IMR-90 (cell line): Measurements from ENCODE around the gene MS4A15. TPM values are rescaled to one million over a fixed set of nuclear protein-coding genes. Genes with fewer than 3 reads are reported as not detected.

Source experiments
- ATAC-seq: fragments of 200-7000 bp; cut with Tn5 transposase; 2 replicates; pipeline ENCODE4 v1.9.1; 2020; ENCODE audit warnings: low read depth, mild to moderate bottlenecking, moderate library complexity
- BruUV-seq: library from RNA; stranded (reverse); fragments of 400-500 nt; replicated peaks from 2 replicates; lab custom pipeline; 2021; lab: Mats Ljungman, UMichigan
- CTCF ChIA-PET: fragments of 300-600 bp; formaldehyde crosslinking; extraction: SDS; loops from one replicate; lab custom pipeline; 2021; ENCODE audit warnings: antibody characterized with exemption; lab: Yijun Ruan, JAX
- POLR2A ChIA-PET: fragments of 300-600 bp; sonication (Branson Sonifier 250); formaldehyde crosslinking; loops from one replicate; lab custom pipeline; 2022; ENCODE audit warnings: antibody characterized with exemption; ENCODE audit not compliant: unreplicated experiment; lab: Charles Lee
- DNase-seq: peaks from one replicate; pipeline ENCODE4 v3.0.0; 2013
- H2AFZ ChIP-seq: replicated peaks from 2 replicates; pipeline ENCODE3; 2013; ENCODE audit warnings: low read length, mild to moderate bottlenecking; ENCODE audit not compliant: poor library complexity
- H2AK5ac ChIP-seq: 2 replicates; pipeline ENCODE4 v1.6.1; 2013; ENCODE audit warnings: low read depth, low read length, inconsistent platforms
- H2AK9ac ChIP-seq: replicated peaks from 2 replicates; pipeline ENCODE3; 2013; ENCODE audit warnings: mild to moderate bottlenecking, low read depth, low read length, moderate library complexity; ENCODE audit not compliant: poor library complexity
- H2BK120ac ChIP-seq: 2 replicates; pipeline ENCODE4 v1.6.1; 2013; ENCODE audit warnings: low read depth, low read length, inconsistent platforms
- H2BK15ac ChIP-seq: 3 replicates; pipeline ENCODE4 v1.6.1; 2013; ENCODE audit warnings: low read depth, low read length, inconsistent platforms
- H2BK20ac ChIP-seq: 2 replicates; pipeline ENCODE4 v1.6.1; 2013; ENCODE audit warnings: low read depth, mild to moderate bottlenecking, inconsistent platforms, low read length, moderate library complexity
- H2BK5ac ChIP-seq: 2 replicates; pipeline ENCODE4 v1.6.1; 2013; ENCODE audit warnings: mild to moderate bottlenecking, low read depth, low read length, inconsistent platforms; ENCODE audit not compliant: poor library complexity, severe bottlenecking
- H3K14ac ChIP-seq: replicated peaks from 2 replicates; pipeline ENCODE4 v1.6.1; 2013; ENCODE audit warnings: low read depth, low read length, inconsistent platforms
- H3K18ac ChIP-seq: 2 replicates; pipeline ENCODE4 v1.6.1; 2013; ENCODE audit warnings: low read depth, low read length, control low read depth
- H3K23ac ChIP-seq: 2 replicates; pipeline ENCODE4 v1.6.1; 2013; ENCODE audit warnings: low read depth, low read length, inconsistent platforms
- H3K27ac ChIP-seq: 2 replicates; pipeline ENCODE4 v1.5.1; 2013; ENCODE audit warnings: mild to moderate bottlenecking, control low read depth, low read length; ENCODE audit not compliant: insufficient read depth
- H3K27me3 ChIP-seq: 2 replicates; pipeline ENCODE4 v1.6.1; 2013; ENCODE audit warnings: low read length; ENCODE audit not compliant: control insufficient read depth, insufficient read depth
- H3K36me3 ChIP-seq: 2 replicates; pipeline ENCODE4 v1.6.1; 2013; ENCODE audit warnings: low read length, mixed read lengths; ENCODE audit not compliant: control insufficient read depth, insufficient read depth
- H3K4ac ChIP-seq: 2 replicates; pipeline ENCODE4 v1.6.1; 2013; ENCODE audit warnings: low read depth, low read length, inconsistent platforms
- H3K4me1 ChIP-seq: 2 replicates; pipeline ENCODE4 v1.6.1; 2013; ENCODE audit warnings: low read length, mixed read lengths; ENCODE audit not compliant: control insufficient read depth, insufficient read depth
- H3K4me2 ChIP-seq: 2 replicates; pipeline ENCODE4 v1.6.1; 2013; ENCODE audit warnings: low read depth, mild to moderate bottlenecking, control low read depth, low read length, moderate library complexity
- H3K4me3 ChIP-seq: 2 replicates; pipeline ENCODE4 v1.5.1; 2013; ENCODE audit warnings: low read depth, mild to moderate bottlenecking, control low read depth, low read length, moderate library complexity; ENCODE audit not compliant: insufficient read depth
- H3K56ac ChIP-seq: 2 replicates; pipeline ENCODE4 v1.6.1; 2013; ENCODE audit warnings: low read length, inconsistent platforms; ENCODE audit not compliant: insufficient read depth; ENCODE audit errors: extremely low read depth
- H3K79me1 ChIP-seq, 2 experiments: 2 replicates each; pipeline ENCODE4 v1.6.1; 2013; ENCODE audit warnings: low read length in 2 of 2, inconsistent platforms in 1 of 2, low read depth in 1 of 2
- H3K9ac ChIP-seq: 2 replicates; pipeline ENCODE4 v1.6.1; 2013; ENCODE audit warnings: low read depth, low read length, control low read depth
- H3K9me1 ChIP-seq: 2 replicates; pipeline ENCODE4 v1.6.1; 2013; ENCODE audit warnings: low read length, inconsistent platforms; ENCODE audit not compliant: insufficient read depth
- H3K9me3 ChIP-seq: 2 replicates; pipeline ENCODE4 v1.6.1; 2013; ENCODE audit warnings: low read length; ENCODE audit not compliant: control insufficient read depth, insufficient read depth
- H4K20me1 ChIP-seq: 2 replicates; pipeline ENCODE4 v1.6.1; 2013; ENCODE audit warnings: low read length, inconsistent platforms; ENCODE audit not compliant: insufficient read depth
- H4K5ac ChIP-seq: 2 replicates; pipeline ENCODE4 v1.6.1; 2013; ENCODE audit warnings: mild to moderate bottlenecking, low read depth, low read length, control low read depth
- H4K8ac ChIP-seq, 2 experiments: 2 replicates each; pipeline ENCODE4 v1.6.1; 2013; ENCODE audit warnings: low read depth in 2 of 2, low read length in 2 of 2, control low read depth in 1 of 2, inconsistent platforms in 1 of 2
- H4K91ac ChIP-seq: 2 replicates; pipeline ENCODE4 v1.6.1; 2013; ENCODE audit warnings: low read depth, low read length, inconsistent platforms; ENCODE audit not compliant: insufficient read depth
- BHLHE40 ChIP-seq: fragments of 150-350 bp; IDR thresholded peaks from 2 replicates; pipeline ENCODE4 v1.6.1; 2016; ENCODE audit warnings: mild to moderate bottlenecking, low read depth, low read length
- CEBPB ChIP-seq: IDR thresholded peaks from 2 replicates; pipeline ENCODE4 v1.6.1; 2012; ENCODE audit warnings: low read depth, low read length, improper control_type of control experiment
- CHD1 ChIP-seq: IDR thresholded peaks from 2 replicates; pipeline ENCODE4 v1.6.1; 2012; ENCODE audit warnings: low read depth, low read length, improper control_type of control experiment
- FOS ChIP-seq: fragments of 150-350 bp; IDR thresholded peaks from 2 replicates; pipeline ENCODE4 v1.6.1; 2016; ENCODE audit warnings: low read depth, low read length
- MAFK ChIP-seq: IDR thresholded peaks from 2 replicates; pipeline ENCODE4 v1.6.1; 2012; ENCODE audit warnings: low read depth, low read length, improper control_type of control experiment
- MAZ ChIP-seq: IDR thresholded peaks from 2 replicates; pipeline ENCODE4 v1.6.1; 2012; ENCODE audit warnings: low read depth, mild to moderate bottlenecking, low read length, improper control_type of control experiment, moderate library complexity, borderline replicate concordance
- MXI1 ChIP-seq: IDR thresholded peaks from 2 replicates; pipeline ENCODE4 v1.6.1; 2012; ENCODE audit warnings: low read depth, mild to moderate bottlenecking, low read length, moderate library complexity, borderline replicate concordance
- NFE2L2 ChIP-seq: fragments of 150-350 bp; IDR thresholded peaks from 2 replicates; pipeline ENCODE4 v1.6.1; 2016; ENCODE audit warnings: low read depth, mild to moderate bottlenecking, low read length
- POLR2A ChIP-seq: IDR thresholded peaks from 2 replicates; pipeline ENCODE4 v1.6.1; 2012; ENCODE audit warnings: mild to moderate bottlenecking, low read depth, low read length
- RAD21 ChIP-seq: IDR thresholded peaks from 2 replicates; pipeline ENCODE4 v1.6.1; 2012; ENCODE audit warnings: low read length, improper control_type of control experiment
- RCOR1 ChIP-seq: IDR thresholded peaks from 2 replicates; pipeline ENCODE4 v1.6.1; 2012; ENCODE audit warnings: mild to moderate bottlenecking, low read length, improper control_type of control experiment; ENCODE audit not compliant: insufficient replicate concordance
- RFX5 ChIP-seq: IDR thresholded peaks from 2 replicates; pipeline ENCODE4 v1.8.0; 2012; ENCODE audit warnings: low read depth, mild to moderate bottlenecking, low read length, moderate library complexity
- SMC3 ChIP-seq: fragments of 150-350 bp; IDR thresholded peaks from 2 replicates; pipeline ENCODE4 v1.6.1; 2016; ENCODE audit warnings: low read depth, mild to moderate bottlenecking, antibody characterized with exemption, low read length, moderate library complexity
- WGBS, 2 experiments: methylation state at CpG; one replicate each; pipeline versions ENCODE4 v1.1.5 to v1.1.7; 2013; ENCODE audit warnings: missing lambda C conversion rate in 2 of 2; ENCODE audit not compliant: insufficient read length in 1 of 2; ENCODE audit errors: extremely low coverage in 2 of 2; 5-methylcytosine and 5-hydroxymethylcytosine counted together
- dilution Hi-C: fragments of 300-500 bp; cut with HindIII; formaldehyde crosslinking; loops from one replicate; pipeline ENCODE4 v1.14.3; 2018; ENCODE audit warnings: low sequenced_read_pairs; ENCODE audit not compliant: unreplicated experiment
- in situ Hi-C: fragments of 300-500 bp; cut with MboI; formaldehyde crosslinking; loops from 3 replicates; pipeline ENCODE4 v1.14.3; 2019; ENCODE audit warnings: low sequenced_read_pairs, inconsistent platforms, mixed read lengths
- intact Hi-C: fragments of 100-400 bp; cut with micrococcal nuclease; formaldehyde crosslinking; loops from 2 replicates; pipeline ENCODE4 v1.10.0; 2022
- polyA plus RNA-seq, 3 experiments: library from polyadenylated mRNA; depleted of rRNA; stranded (reverse); fragments of >200 nt; gene quantifications; 2 replicates each; pipeline ENCODE4 v1.2.3, GENCODE V29; 2012; ENCODE audit warnings: low replicate concordance in 1 of 3
- total RNA-seq: library from RNA; depleted of rRNA; stranded (reverse); fragments of >200 nt; gene quantifications from 2 replicates; pipeline ENCODE4 v1.2.3, GENCODE V29; 2012
- TF ChIP-seq, protein P1 (sequence below): fragments of 150-350 bp; IDR thresholded peaks from 2 replicates; pipeline ENCODE4 v1.6.1; 2017; ENCODE audit warnings: mild to moderate bottlenecking, antibody characterized with exemption, low read length, low read depth
- TF ChIP-seq, protein P2 (sequence below): conservative IDR thresholded peaks from 2 replicates; pipeline ENCODE4 v1.5.1; 2012; ENCODE audit warnings: mild to moderate bottlenecking, low read depth, low read length, improper control_type of control experiment
- TF ChIP-seq, protein P3 (sequence below): fragments of 150-350 bp; IDR thresholded peaks from 2 replicates; pipeline ENCODE4 v1.6.1; 2016; ENCODE audit warnings: low read depth, mild to moderate bottlenecking, low read length, moderate library complexity, borderline replicate concordance

MS4A15 gene
- total and polyA plus RNA-seq, 2 of the 4 experiments (the other 2 are of a cell fraction): not detected

DNA sequence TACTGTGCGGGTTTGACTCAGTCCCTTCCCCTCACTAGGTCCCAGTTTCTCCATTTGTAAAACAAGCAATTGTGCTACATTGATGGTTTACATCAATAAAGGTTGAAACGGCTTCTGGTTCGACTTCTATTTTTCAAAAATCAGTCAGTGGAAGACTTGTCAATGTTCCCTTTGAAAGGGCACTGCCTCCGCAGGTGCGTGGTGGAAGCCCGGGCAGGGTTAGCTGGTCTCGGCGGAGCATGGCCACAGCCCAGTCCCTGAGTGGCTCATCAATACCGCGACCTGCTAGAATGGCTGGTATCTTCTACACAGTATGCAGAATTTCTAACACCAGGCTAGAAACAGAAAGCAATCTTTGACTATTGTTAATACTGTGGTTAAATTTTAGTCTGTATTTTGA, 44.5 kb downstream of the MS4A15 start:
- 45% methylated on average over 2 of the region's 10 CpGs; no CpG with 5 or more reads in 1 of the 2 experiments for WGBS, 2 experiments
- ATAC-seq (no peak), DNase-seq (no peak)
- in situ Hi-C loops (no loop called here), intact Hi-C loops (no loop called here), dilution Hi-C loops (no loop called here)
- no TSS peak for BruUV-seq
- ChIA-PET CTCF (no interaction called here), POLR2A (no interaction called here)
- Histone ChIP-seq H3K4me2 (no peak overlapping the region), H4K5ac (no peak overlapping the region), H3K9me3 (peaks cover 4% of the 10 kb centered on the region; the same call in 1 of the 2 replicates), H2BK20ac (no peak overlapping the region), H2BK15ac (no peak overlapping the region), H3K14ac (no peak overlapping the region), H3K4me3 (no peak overlapping the region), H3K18ac (no peak overlapping the region), H4K8ac (no peak overlapping the region), H3K27ac (no peak overlapping the region), H2AK5ac (no peak overlapping the region), H3K4ac (no peak overlapping the region), H4K20me1 (no peaks in the 10 kb centered on the region), H4K91ac (no peak overlapping the region), H3K23ac (no peak overlapping the region), H3K36me3 (no peaks in the 10 kb centered on the region), H3K56ac (no peak overlapping the region), H3K9ac (no peak overlapping the region), H3K27me3 (peaks cover 34% of the 10 kb centered on the region), H3K9me1 (no peaks in the 10 kb centered on the region), H3K4me1 (no peaks in the 10 kb centered on the region), H2BK5ac (no peak overlapping the region), H2AFZ (no peak overlapping the region), H2BK120ac (no peak overlapping the region), H2AK9ac (no peak overlapping the region), H3K79me1 (no peaks in the 10 kb centered on the region)
- TF ChIP-seq, protein P1, sequence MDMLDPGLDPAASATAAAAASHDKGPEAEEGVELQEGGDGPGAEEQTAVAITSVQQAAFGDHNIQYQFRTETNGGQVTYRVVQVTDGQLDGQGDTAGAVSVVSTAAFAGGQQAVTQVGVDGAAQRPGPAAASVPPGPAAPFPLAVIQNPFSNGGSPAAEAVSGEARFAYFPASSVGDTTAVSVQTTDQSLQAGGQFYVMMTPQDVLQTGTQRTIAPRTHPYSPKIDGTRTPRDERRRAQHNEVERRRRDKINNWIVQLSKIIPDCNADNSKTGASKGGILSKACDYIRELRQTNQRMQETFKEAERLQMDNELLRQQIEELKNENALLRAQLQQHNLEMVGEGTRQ: no peak
- TF ChIP-seq NFE2L2: no peak
- no peak for TF ChIP-seq RFX5
- no peak for TF ChIP-seq MAZ
- no peak for TF ChIP-seq BHLHE40
- TF ChIP-seq CEBPB: no peak
- TF ChIP-seq FOS: no peak
- TF ChIP-seq SMC3: no peak
- TF ChIP-seq, protein P2, sequence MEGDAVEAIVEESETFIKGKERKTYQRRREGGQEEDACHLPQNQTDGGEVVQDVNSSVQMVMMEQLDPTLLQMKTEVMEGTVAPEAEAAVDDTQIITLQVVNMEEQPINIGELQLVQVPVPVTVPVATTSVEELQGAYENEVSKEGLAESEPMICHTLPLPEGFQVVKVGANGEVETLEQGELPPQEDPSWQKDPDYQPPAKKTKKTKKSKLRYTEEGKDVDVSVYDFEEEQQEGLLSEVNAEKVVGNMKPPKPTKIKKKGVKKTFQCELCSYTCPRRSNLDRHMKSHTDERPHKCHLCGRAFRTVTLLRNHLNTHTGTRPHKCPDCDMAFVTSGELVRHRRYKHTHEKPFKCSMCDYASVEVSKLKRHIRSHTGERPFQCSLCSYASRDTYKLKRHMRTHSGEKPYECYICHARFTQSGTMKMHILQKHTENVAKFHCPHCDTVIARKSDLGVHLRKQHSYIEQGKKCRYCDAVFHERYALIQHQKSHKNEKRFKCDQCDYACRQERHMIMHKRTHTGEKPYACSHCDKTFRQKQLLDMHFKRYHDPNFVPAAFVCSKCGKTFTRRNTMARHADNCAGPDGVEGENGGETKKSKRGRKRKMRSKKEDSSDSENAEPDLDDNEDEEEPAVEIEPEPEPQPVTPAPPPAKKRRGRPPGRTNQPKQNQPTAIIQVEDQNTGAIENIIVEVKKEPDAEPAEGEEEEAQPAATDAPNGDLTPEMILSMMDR: no peak
- TF ChIP-seq RCOR1: no peak
- TF ChIP-seq MAFK: no peak
- TF ChIP-seq, protein P3, sequence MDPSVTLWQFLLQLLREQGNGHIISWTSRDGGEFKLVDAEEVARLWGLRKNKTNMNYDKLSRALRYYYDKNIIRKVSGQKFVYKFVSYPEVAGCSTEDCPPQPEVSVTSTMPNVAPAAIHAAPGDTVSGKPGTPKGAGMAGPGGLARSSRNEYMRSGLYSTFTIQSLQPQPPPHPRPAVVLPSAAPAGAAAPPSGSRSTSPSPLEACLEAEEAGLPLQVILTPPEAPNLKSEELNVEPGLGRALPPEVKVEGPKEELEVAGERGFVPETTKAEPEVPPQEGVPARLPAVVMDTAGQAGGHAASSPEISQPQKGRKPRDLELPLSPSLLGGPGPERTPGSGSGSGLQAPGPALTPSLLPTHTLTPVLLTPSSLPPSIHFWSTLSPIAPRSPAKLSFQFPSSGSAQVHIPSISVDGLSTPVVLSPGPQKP: no peak
- no peak for TF ChIP-seq MXI1
- no peak for TF ChIP-seq RAD21
- TF ChIP-seq CHD1: no peak
- no peak for TF ChIP-seq POLR2A
